GM21423 (cell line): ENCODE measurements around the gene GJB4.
A peak's percentile ranks its signal among the peaks of the same experiment; 100 is the strongest.
"Not testable (repeated sequence)": the region's sequence is repeated elsewhere in the genome, so short reads cannot be mapped to it uniquely, and the experiment has no call there.

ENCODE experiments used
- ATAC-seq: cut with Tn5 transposase; IDR thresholded peaks from one replicate; pipeline ENCODE4 v1.9.1; 2021; ENCODE audit warnings: mild to moderate bottlenecking, moderate library complexity; ENCODE audit not compliant: unreplicated experiment

GJB4 gene

DNA sequence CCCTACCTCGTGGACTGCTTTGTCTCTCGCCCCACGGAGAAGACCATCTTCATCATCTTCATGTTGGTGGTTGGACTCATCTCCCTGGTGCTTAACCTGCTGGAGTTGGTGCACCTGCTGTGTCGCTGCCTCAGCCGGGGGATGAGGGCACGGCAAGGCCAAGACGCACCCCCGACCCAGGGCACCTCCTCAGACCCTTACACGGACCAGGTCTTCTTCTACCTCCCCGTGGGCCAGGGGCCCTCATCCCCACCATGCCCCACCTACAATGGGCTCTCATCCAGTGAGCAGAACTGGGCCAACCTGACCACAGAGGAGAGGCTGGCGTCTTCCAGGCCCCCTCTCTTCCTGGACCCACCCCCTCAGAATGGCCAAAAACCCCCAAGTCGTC lies 35.2 kb downstream of the GJB4 start:
- ATAC-seq = no peak

DNA sequence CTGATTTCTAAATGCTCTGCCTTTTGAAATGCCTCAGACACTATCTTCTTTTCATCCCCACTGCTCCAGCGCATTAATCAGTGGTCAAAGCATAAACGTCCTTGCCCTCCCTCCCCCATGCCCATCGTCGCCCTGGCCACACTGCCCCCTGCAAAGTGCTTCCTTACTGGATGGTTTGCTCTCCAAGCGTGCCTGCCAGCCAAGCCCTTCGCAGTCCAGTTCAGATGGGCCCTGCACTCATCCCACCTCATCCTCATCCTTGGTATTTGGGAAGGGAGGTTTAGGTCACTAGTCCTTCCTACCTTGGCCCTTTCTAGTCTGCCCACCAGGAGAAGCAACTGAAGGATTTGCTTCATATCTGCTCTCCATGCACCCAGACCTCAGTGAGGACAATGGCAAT lies 36.4 kb downstream of the GJB4 start:
- no peak for ATAC-seq

DNA sequence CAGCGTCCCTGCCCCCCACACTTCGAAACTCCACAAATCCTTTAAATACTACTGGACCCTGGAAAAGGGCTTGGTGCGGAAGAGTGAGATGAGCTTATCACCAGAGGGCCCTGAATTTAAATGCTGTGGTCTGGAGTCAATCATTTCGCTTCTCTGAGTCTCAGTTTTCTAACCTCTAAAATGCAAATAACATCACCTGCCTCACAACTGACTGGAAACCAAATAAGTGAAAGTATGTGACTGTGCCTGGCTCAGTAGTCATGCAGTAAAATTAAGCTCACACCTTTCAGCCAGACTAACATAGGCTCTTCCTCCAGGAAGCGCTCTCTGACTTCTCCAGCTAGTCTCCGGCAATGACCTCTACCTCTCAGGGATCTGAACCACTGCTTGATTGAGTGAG lies 37.5 kb downstream of the GJB4 start:
- ATAC-seq = peak; percentile 66

DNA sequence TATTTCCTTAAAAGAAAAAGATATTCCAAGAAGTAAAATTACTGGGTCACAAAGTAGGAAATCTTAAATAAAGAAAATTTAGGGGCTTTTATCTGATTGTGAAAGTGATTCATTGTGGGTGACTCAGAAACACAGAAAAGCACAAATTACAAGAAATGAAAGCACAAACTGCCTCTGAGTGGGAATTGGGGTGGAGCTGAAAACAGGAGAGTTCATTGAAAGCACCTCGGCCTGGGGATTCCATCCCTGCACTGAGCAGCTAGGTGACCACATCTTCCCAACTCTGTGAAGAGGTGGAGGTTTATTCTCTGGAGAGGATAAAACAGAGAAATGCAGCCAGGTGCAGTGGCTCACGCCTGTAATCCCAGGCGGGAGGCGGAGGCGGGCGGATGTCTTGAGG lies 40.7 kb downstream of the GJB4 start:
- no peak for ATAC-seq

DNA sequence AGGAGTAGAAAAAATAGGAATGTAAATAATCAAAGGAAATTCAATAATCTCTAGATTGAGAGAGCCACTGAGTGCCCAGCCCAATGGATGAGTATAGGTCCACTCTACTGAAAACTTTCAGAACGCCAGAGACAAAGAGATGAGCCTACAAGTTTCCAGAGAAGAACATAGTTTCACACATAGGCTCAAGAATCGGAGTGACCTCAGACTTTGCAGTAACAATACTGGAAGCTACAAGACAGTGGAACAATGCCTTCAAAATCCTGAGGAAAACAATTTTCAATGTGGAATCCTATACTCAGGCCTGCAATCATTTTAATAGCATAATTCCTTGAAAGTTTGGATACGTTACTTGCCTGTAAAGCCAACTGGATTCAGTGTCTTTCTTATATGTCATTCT lies 44.2 kb downstream of the GJB4 start:
- no peak for ATAC-seq

DNA sequence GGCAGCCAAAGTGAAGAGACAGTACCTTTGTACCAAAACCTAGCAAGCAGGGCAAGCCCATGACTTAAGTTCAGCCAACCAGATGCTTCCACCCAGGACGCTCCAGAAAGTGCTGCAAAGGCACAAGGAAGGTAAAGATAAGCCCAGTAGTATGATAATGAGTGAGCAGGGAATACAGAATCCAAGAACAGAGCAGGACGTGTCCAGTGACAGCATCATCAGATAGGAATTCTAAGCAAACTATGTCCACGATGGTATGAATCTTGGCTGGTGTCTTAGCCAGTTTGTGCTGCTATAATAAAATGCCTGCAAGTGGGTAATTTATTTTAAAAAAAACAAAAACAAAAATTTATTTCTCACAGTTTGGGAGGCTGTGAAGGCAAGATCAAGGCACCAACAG lies 46.9 kb downstream of the GJB4 start:
- no peak for ATAC-seq

DNA sequence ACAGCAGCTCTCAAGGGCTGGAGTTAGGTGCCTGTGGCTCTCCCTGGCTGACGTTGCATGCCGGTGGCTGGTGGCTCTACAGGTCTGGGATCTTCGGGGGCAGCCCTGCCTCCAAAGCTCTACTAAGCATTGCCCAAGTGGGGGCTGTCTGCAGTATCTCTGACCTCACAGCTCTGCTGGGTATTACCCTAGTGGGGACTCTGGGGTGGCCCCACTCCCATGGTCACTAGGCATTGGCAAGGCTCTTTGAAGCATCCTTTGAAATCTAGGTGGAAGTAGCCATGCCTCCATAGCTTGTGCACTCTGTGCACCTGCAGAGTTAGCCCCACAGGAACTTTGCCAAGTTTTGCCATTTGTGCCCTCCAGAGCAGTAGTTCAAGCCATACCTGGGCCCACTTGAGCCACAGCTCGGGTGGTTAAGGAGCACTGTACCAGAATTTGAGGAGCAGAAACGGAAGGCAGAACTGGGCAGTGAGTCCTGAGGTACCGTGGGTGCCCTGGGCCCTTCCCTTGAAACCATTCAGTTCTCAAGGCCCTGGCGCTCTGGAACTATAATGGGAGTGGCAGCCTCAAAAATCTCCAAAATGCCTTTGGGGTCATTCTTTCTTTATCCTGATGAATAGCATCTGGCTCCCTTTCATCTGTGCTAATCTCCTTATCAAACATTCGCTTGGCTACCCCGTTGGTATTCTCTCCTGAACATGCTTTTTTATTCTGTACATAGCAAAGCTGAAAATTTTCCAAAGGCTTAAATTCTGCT lies 48.7 kb downstream of the GJB4 start:
- no peak for ATAC-seq

DNA sequence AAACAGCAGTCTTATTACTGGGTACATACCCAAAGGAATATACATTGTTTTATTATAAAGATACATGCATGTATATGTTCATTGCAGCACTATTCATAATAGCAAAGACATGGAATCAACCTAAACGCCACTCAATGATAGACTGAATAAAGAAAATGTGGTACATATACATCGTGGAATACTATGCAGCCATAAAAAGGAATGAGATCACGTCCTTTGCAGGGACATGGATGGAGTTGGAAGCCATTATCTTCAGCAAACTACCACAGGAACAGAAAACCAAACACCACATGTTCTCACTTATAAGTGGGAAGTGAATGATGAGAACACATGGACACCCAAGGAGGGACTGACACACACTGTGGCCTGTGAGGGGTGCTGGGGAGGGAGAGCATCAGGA lies 51.2 kb downstream of the GJB4 start:
- ATAC-seq = not testable (repeated sequence)
